HepG2 (cell line): ENCODE results near the gene SPAG4. TPM values are rescaled to one million over a fixed set of nuclear protein-coding genes. Genes with fewer than 3 reads are reported as not detected.

ENCODE experiments used
- FOSL2 ChIP-seq: sonication (generic); formaldehyde crosslinking; IDR thresholded peaks from 2 replicates; pipeline ENCODE4 v1.4.0; 2020; ENCODE audit warnings: missing genetic modification reagents
- GATAD1 ChIP-seq: IDR thresholded peaks from 2 replicates; pipeline ENCODE4 v1.6.1; 2016; ENCODE audit warnings: missing genetic modification reagents, missing compliant biosample characterization
- HOXA7 ChIP-seq: sonication (generic); formaldehyde crosslinking; IDR thresholded peaks from 2 replicates; pipeline ENCODE4 v1.8.1; 2022; ENCODE audit warnings: mild to moderate bottlenecking, missing genetic modification reagents, moderate library complexity
- MEF2D ChIP-seq: sonication (generic); formaldehyde crosslinking; IDR thresholded peaks from 2 replicates; pipeline ENCODE4 v1.5.1; 2020; ENCODE audit warnings: mild to moderate bottlenecking, missing genetic modification reagents
- MIER2 ChIP-seq: IDR thresholded peaks from 2 replicates; pipeline ENCODE4 v1.6.1; 2016; ENCODE audit warnings: missing biosample characterization, missing genetic modification reagents
- MNT ChIP-seq: fragments of 450-650 bp; IDR thresholded peaks from 2 replicates; pipeline ENCODE4 v1.6.1; 2016
- NFIB ChIP-seq: sonication (generic); formaldehyde crosslinking; IDR thresholded peaks from 2 replicates; pipeline ENCODE4 v1.9.0; 2021; ENCODE audit warnings: missing genetic modification reagents, mild to moderate bottlenecking, borderline replicate concordance
- PLSCR1 ChIP-seq: sonication (generic); formaldehyde crosslinking; IDR thresholded peaks from 2 replicates; pipeline ENCODE4 v1.5.0; 2020; ENCODE audit warnings: missing genetic modification reagents, mild to moderate bottlenecking, borderline replicate concordance
- SIX1 ChIP-seq: sonication (generic); formaldehyde crosslinking; IDR thresholded peaks from 2 replicates; pipeline ENCODE4 v1.4.0; 2020; ENCODE audit warnings: missing genetic modification reagents, borderline replicate concordance
- SNAPC4 ChIP-seq: sonication (generic); formaldehyde crosslinking; IDR thresholded peaks from 2 replicates; pipeline ENCODE4 v1.4.0; 2020; ENCODE audit warnings: mild to moderate bottlenecking, missing genetic modification reagents
- TEF ChIP-seq: sonication (generic); formaldehyde crosslinking; IDR thresholded peaks from 2 replicates; pipeline ENCODE4 v1.5.0; 2020; ENCODE audit warnings: missing genetic modification reagents
- ZEB1 ChIP-seq: IDR thresholded peaks from 2 replicates; pipeline ENCODE4 v1.6.1; 2012; ENCODE audit warnings: mild to moderate bottlenecking, low read depth, inconsistent platforms; ENCODE audit not compliant: insufficient replicate concordance
- ZNF609 ChIP-seq: sonication (generic); formaldehyde crosslinking; IDR thresholded peaks from 2 replicates; pipeline ENCODE4 v1.4.0; 2020; ENCODE audit warnings: mild to moderate bottlenecking, missing genetic modification reagents, borderline replicate concordance
- ZNF737 ChIP-seq: sonication (generic); formaldehyde crosslinking; IDR thresholded peaks from 2 replicates; pipeline ENCODE4 v1.5.0; 2020; ENCODE audit warnings: missing genetic modification reagents, mild to moderate bottlenecking, borderline replicate concordance
- polyA plus RNA-seq, 8 experiments: library from polyadenylated mRNA; depleted of rRNA in 3 of 8; stranded (reverse) in 7 of 8; unstranded in 1 of 8; fragments of >200 nt; fragmentation: Illumina TruSeq in 4 of 8; extraction: Trizol in 4 of 8; gene quantifications; 2 replicates each; pipeline versions ENCODE4 v1.2.1 to v1.2.3, GENCODE V29; 2011 to 2016; ENCODE audit warnings: low read depth in 4 of 8, missing spikeins in 1 of 8, mixed read lengths in 1 of 8; ENCODE audit not compliant: insufficient read depth in 1 of 8
- total RNA-seq, 5 experiments: library from RNA; depleted of rRNA; stranded (reverse); fragments of >200 nt; fragmentation: Illumina TruSeq; extraction: Trizol; gene quantifications; 2 replicates each; pipeline ENCODE4 v1.2.3, GENCODE V29; 2016; ENCODE audit warnings: low read depth in 1 of 5

The SPAG4 gene
- total and polyA plus RNA-seq, 2 of the 13 experiments (the other 11 are each of a cell fraction or from before 2014, with no cell fraction given), result 5.8 to 137 TPM

GRCh38 chr20:35619196-35620095 is 3.8 kb downstream of the SPAG4 start (continued):
- peak; percentile 79; the same call in 1 of the 2 replicates for TF ChIP-seq SNAPC4 (CRISPR knock-in tag)
- no peak for TF ChIP-seq ZEB1
- no peak for TF ChIP-seq MIER2 (CRISPR knock-in tag)
- peak; percentile 59; the same call in 1 of the 2 replicates for TF ChIP-seq FOSL2 (CRISPR knock-in tag)
- peak; percentile 72 for TF ChIP-seq GATAD1
- TF ChIP-seq ZNF609 (CRISPR knock-in tag), result peak; percentile 69; the same call in 1 of the 2 replicates
- peak; percentile 87; the same call in 1 of the 2 replicates for TF ChIP-seq MEF2D (CRISPR knock-in tag)
- no peak for TF ChIP-seq HOXA7 (CRISPR knock-in tag)
- peak; percentile 30; the same call in 1 of the 2 replicates for TF ChIP-seq PLSCR1
- TF ChIP-seq MNT, result peak; percentile 51
- TF ChIP-seq TEF, result peak; percentile 61; the same call in 1 of the 2 replicates
- peak; percentile 56; the same call in 1 of the 2 replicates for TF ChIP-seq SIX1 (CRISPR knock-in tag)
- peak; percentile 98 for TF ChIP-seq ZNF737 (CRISPR knock-in tag)
- TF ChIP-seq NFIB (CRISPR knock-in tag), result no peak
